Measurements from ENCODE around the gene PCNX1. TPM values are rescaled to one million over a fixed set of nuclear protein-coding genes. Genes with fewer than 3 reads are reported as not detected.

Gene PCNX1
- total RNA-seq, 6 donors from 2014 or later = 38.4 to 98.5 (median 65.4) TPM

DNA sequence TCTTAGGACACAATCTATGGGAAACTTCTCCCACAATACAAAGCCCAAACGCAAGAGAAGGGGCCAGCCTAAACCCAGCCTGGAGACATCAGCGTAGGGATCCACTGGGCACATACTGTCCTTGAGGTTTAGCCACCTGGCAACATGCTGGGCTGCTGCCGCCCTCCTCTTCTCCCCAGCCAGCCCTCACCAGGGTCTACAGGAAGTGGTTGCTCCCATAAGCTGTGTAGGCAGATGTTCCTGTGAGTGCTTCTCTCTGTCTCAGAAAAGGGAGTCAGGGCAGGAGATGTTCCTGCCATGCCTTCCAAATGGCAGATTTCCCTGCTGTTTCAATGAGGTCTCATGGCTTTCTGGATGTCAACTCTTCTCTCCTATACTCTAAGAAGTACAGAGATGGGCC is 241.4 kb downstream of the PCNX1 start:
- Histone ChIP-seq H3K27me3 (no peaks in the 10 kb centered on the region), H3K36me3 (no peaks in the 10 kb centered on the region), H3K4me1 (peaks cover 0 to 3% (median 0%) of the 10 kb centered on the region in 4 donors), H3K9me3 (peaks cover 6 to 26% (median 13%) of the 10 kb centered on the region in 4 donors), H3K27ac (no peak overlapping the region), H3K4me3 (no peak overlapping the region)
- TF ChIP-seq, protein P1, sequence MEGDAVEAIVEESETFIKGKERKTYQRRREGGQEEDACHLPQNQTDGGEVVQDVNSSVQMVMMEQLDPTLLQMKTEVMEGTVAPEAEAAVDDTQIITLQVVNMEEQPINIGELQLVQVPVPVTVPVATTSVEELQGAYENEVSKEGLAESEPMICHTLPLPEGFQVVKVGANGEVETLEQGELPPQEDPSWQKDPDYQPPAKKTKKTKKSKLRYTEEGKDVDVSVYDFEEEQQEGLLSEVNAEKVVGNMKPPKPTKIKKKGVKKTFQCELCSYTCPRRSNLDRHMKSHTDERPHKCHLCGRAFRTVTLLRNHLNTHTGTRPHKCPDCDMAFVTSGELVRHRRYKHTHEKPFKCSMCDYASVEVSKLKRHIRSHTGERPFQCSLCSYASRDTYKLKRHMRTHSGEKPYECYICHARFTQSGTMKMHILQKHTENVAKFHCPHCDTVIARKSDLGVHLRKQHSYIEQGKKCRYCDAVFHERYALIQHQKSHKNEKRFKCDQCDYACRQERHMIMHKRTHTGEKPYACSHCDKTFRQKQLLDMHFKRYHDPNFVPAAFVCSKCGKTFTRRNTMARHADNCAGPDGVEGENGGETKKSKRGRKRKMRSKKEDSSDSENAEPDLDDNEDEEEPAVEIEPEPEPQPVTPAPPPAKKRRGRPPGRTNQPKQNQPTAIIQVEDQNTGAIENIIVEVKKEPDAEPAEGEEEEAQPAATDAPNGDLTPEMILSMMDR (IDR thresholded peaks at IDR 0.05) = no peak
- TF ChIP-seq POLR2AphosphoS5 (IDR thresholded peaks at IDR 0.05) = no peak
- no peak for TF ChIP-seq EP300 (IDR thresholded peaks at IDR 0.05)
- TF ChIP-seq POLR2A (IDR thresholded peaks at IDR 0.05) = no peak
- WGBS, 2 donors = 65 to 72% methylated on average over 3 of the region's 3 CpGs
- DNase-seq (no peak), ATAC-seq (ENCODE audit: low FRiP score in 2 of 2) (no peak)

DNA sequence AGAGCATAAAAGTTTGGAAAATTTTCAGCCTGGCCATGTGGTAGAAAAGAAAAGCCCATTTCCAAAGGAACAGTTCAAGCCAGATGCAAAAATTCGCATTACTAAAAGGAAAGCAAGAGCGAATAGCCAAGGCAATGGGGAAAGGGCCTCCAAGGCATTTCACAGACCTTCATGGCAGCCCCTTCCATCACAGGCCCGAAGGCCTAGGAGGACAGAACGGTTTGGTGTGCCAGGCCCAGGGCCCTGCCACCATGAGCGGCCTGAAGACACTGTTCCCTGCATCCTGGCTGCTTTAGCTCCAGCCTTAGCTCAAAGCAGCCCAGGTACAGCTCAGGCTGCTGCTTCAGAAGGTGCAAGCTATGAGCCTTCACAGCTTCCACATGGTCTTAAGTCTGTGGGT is 243.5 kb downstream of the PCNX1 start:
- TF ChIP-seq POLR2AphosphoS5 (IDR thresholded peaks at IDR 0.05) = no peak
- TF ChIP-seq, protein P1 (IDR thresholded peaks at IDR 0.05) = no peak
- no peak for TF ChIP-seq POLR2A (IDR thresholded peaks at IDR 0.05)
- TF ChIP-seq EP300 (IDR thresholded peaks at IDR 0.05) = no peak
- 82 to 88% methylated on average over 4 to 5 of the region's 5 CpGs for WGBS, 2 donors
- no peak overlapping the region for H3K27ac ChIP-seq
- peaks cover 6 to 26% (median 13%) of the 10 kb centered on the region in 4 donors for H3K9me3 ChIP-seq
- H3K27me3 ChIP-seq = no peaks in the 10 kb centered on the region
- no peak overlapping the region for H3K4me3 ChIP-seq
- DNase-seq (no peak), ATAC-seq (ENCODE audit: low FRiP score in 2 of 2) (no peak)
- no peaks in the 10 kb centered on the region for H3K4me1 ChIP-seq
- H3K36me3 ChIP-seq = no peaks in the 10 kb centered on the region

DNA sequence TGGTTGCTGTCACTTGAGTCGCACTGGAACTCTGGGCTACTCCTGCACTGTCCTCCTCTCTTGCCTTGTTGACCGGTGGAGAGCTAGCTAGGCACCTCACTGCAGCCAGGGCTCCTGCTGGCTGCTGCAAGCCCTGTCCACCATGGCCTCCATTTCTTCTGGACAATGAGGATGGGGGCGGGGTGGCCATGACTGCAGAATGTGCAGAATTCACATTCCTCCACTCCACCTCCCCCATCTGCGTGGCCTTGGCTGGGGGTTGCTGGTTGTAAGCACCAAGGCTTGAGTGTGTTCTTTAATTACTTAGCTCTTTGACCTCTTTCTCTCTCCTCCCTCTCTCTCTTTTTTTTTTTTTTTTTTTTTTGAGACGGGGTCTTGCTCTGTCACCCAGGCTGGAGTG is 248.5 kb downstream of the PCNX1 start:
- ATAC-seq (ENCODE audit: low FRiP score in 2 of 2) (no peak), DNase-seq (no peak)
- no peak overlapping the region for H3K4me3 ChIP-seq
- H3K36me3 ChIP-seq = no peaks in the 10 kb centered on the region
- H3K9me3 ChIP-seq = peaks cover 6 to 11% (median 7%) of the 10 kb centered on the region in 4 donors
- no peaks in the 10 kb centered on the region for H3K4me1 ChIP-seq
- WGBS, 2 donors = 82 to 85% methylated on average over 5 of the region's 5 CpGs
- TF ChIP-seq, protein P1 (IDR thresholded peaks at IDR 0.05) = no peak
- TF ChIP-seq POLR2AphosphoS5 (IDR thresholded peaks at IDR 0.05) (no peak), POLR2A (IDR thresholded peaks at IDR 0.05) (no peak), EP300 (IDR thresholded peaks at IDR 0.05) (no peak)
- no peaks in the 10 kb centered on the region for H3K27me3 ChIP-seq
- no peak overlapping the region for H3K27ac ChIP-seq

DNA sequence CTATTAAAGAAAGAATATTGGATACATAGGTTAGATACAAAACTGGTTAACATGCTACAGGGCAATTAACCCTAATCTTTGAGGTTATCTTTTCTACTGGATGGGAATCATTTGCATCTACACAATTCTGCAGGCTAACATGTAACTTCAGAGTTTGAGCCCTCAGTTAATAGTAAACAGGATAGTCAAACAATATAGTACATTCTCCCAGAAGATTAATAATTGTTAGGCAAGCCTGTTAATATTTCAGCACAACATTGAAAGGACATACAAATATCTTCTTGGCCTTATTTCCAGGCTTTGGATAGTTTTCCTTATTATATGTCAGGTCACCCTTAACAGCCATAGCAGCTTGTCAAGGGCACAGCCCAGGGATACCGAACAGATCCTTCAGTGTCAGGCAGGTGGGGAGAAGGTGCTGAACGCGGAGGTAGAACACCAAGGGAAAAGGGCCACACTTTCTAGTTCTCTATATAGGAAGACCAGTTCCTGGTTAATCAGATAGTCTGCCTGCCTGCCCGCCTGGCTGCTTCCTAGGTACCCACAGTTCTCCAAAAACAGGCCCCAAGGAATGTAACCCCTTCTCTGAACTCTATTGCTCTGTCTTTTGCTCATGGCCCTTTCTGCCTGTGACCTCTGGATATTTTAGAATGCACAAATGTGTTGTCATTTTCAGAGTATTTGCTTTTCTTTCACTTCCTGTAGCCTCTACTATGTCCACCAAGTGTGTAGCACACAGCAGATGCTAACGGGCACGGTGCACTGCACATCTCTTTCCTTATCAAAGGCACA is 256.0 kb downstream of the PCNX1 start:
- TF ChIP-seq POLR2A (IDR thresholded peaks at IDR 0.05) (no peak), EP300 (IDR thresholded peaks at IDR 0.05) (no peak), POLR2AphosphoS5 (IDR thresholded peaks at IDR 0.05) (no peak)
- TF ChIP-seq, protein P1 (IDR thresholded peaks at IDR 0.05) = no peak
- Histone ChIP-seq H3K36me3 (no peaks in the 10 kb centered on the region), H3K4me3 (no peak overlapping the region), H3K4me1 (peaks cover 0 to 18% (median 0%) of the 10 kb centered on the region in 4 donors), H3K9me3 (no peaks in the 10 kb centered on the region), H3K27ac (no peak overlapping the region), H3K27me3 (no peaks in the 10 kb centered on the region)
- DNase-seq (no peak), ATAC-seq (ENCODE audit: low FRiP score in 2 of 2) (no peak)
- 87 to 89% methylated on average over 6 of the region's 6 CpGs for WGBS, 2 donors
